ENCODE results near the gene PML.
"Not testable (repeated sequence)": the region's sequence is repeated elsewhere in the genome, so short reads cannot be mapped to it uniquely, and the experiment has no call there.

PML gene

GRCh38 chr15:74063425-74064146, 69.1 kb downstream of the PML start:
- not testable (repeated sequence) for DNase-seq

- DNase-seq = not testable (repeated sequence)
These were observed 69.7 kb downstream of the PML start for GRCh38 chr15:74064183-74064582.

GRCh38 chr15:74064822-74065221, 70.3 kb downstream of the PML start:
- DNase-seq = not testable (repeated sequence)

- DNase-seq = not testable (repeated sequence)
These were observed 71.3 kb downstream of the PML start for GRCh38 chr15:74065684-74066411.

- DNase-seq = not testable (repeated sequence)
These were observed 77.1 kb downstream of the PML start for GRCh38 chr15:74071645-74072044.

- not testable (repeated sequence) for DNase-seq
These were observed 77.6 kb downstream of the PML start for GRCh38 chr15:74072132-74072531.

GRCh38 chr15:74072614-74073337, 78.3 kb downstream of the PML start:
- not testable (repeated sequence) for DNase-seq

GRCh38 chr15:74075781-74076180, 81.3 kb downstream of the PML start:
- DNase-seq = not testable (repeated sequence)

GRCh38 chr15:74082450-74082849, 87.9 kb downstream of the PML start, which contains the start of gene GOLGA6A:
TSS of gene GOLGA6A (minus strand) at chr15:74082550. CDS start at chr15:74082509, 41 bp downstream.
- not testable (repeated sequence) for DNase-seq

- not testable (repeated sequence) for DNase-seq
These were observed 100.1 kb downstream of the PML start for GRCh38 chr15:74094567-74094966.

GRCh38 chr15:74095610-74096009, 101.1 kb downstream of the PML start:
- not testable (repeated sequence) for DNase-seq

GRCh38 chr15:74096753-74097474, 102.4 kb downstream of the PML start:
- DNase-seq = not testable (repeated sequence)

Data from kidney glomerular epithelial cell (primary cell).